H1 (cell line): ENCODE measurements around the gene MOV10L1. TPM values are rescaled to one million over a fixed set of nuclear protein-coding genes. Genes with fewer than 3 reads are reported as not detected.

ENCODE experiments used
- CTCF ChIA-PET: fragments of 300-600 bp; sonication (Branson Sonifier 250); formaldehyde crosslinking; loops from one replicate; lab custom pipeline; 2021; ENCODE audit not compliant: partially characterized antibody; lab: Charles Lee
- POLR2A ChIA-PET: fragments of 300-600 bp; sonication (Branson Sonifier 250); formaldehyde crosslinking; loops from one replicate; lab custom pipeline; 2021; ENCODE audit warnings: inconsistent platforms; ENCODE audit not compliant: partially characterized antibody; lab: Charles Lee
- DNase-seq, 2 experiments: peaks; one replicate each; pipeline versions ENCODE4 v3.0.0 to v3.0.0-alpha.2; 2010 to 2022; ENCODE audit warnings: low spot score in 2 of 2, low read depth in 1 of 2, mixed read lengths in 1 of 2
- FAIRE-seq: peaks from 2 replicates; lab custom pipeline; 2011; peaks lifted over from hg19 to GRCh38; lab: Jason Lieb, UNC
- H2AFZ ChIP-seq: 2 replicates; pipeline ENCODE4 v1.8.1; 2012; ENCODE audit warnings: low read length, inconsistent platforms
- H2AK5ac ChIP-seq: 2 replicates; pipeline ENCODE4 v1.6.1; 2013; ENCODE audit warnings: low read depth, low read length
- H2BK120ac ChIP-seq: replicated peaks from 2 replicates; pipeline ENCODE3; 2013; ENCODE audit warnings: low read depth, low read length, inconsistent platforms
- H2BK12ac ChIP-seq: 2 replicates; pipeline ENCODE4 v1.6.1; 2013; ENCODE audit warnings: low read depth, low read length
- H2BK15ac ChIP-seq: 2 replicates; pipeline ENCODE4 v1.6.1; 2013; ENCODE audit warnings: low read length
- H2BK20ac ChIP-seq: 2 replicates; pipeline ENCODE4 v1.6.1; 2013; ENCODE audit warnings: low read length
- H2BK5ac ChIP-seq: 2 replicates; pipeline ENCODE4 v1.6.1; 2013; ENCODE audit warnings: low read depth, low read length
- H3K14ac ChIP-seq: 2 replicates; pipeline ENCODE4 v1.6.1; 2013; ENCODE audit warnings: inconsistent platforms; ENCODE audit not compliant: insufficient read length
- H3K18ac ChIP-seq: 2 replicates; pipeline ENCODE4 v1.6.1; 2013; ENCODE audit warnings: low read length; ENCODE audit errors: extremely low read depth
- H3K23ac ChIP-seq: 2 replicates; pipeline ENCODE4 v1.6.1; 2013; ENCODE audit warnings: inconsistent platforms; ENCODE audit not compliant: insufficient read length
- H3K23me2 ChIP-seq: 2 replicates; pipeline ENCODE4 v1.6.1; 2013; ENCODE audit warnings: low read depth, low read length
- H3K27ac ChIP-seq: 2 replicates; pipeline ENCODE4 v1.6.1; 2011; ENCODE audit warnings: low read depth, low read length, inconsistent platforms
- H3K27me3 ChIP-seq, 4 experiments: replicated peaks in 1 of 4; 1 replicate in 1 of 4; 2 replicates in 3 of 4; pipeline versions ENCODE4 v1.6.1 to v1.8.1; 2011 to 2013; ENCODE audit warnings: low read length in 3 of 4, mild to moderate bottlenecking in 3 of 4, inconsistent platforms in 2 of 4, mixed read lengths in 2 of 4, moderate library complexity in 1 of 4; ENCODE audit not compliant: control insufficient read depth in 3 of 4, insufficient read depth in 3 of 4; ENCODE audit errors: extremely low read depth in 1 of 4
- H3K36me3 ChIP-seq, 4 experiments: 2 replicates each; pipeline versions ENCODE4 v1.6.1 to v1.8.1; 2011 to 2013; ENCODE audit warnings: mild to moderate bottlenecking in 4 of 4, low read length in 3 of 4, moderate library complexity in 2 of 4, control low read depth in 1 of 4, inconsistent platforms in 1 of 4; ENCODE audit not compliant: insufficient read depth in 4 of 4, control insufficient read depth in 2 of 4
- H3K4ac ChIP-seq: replicated peaks from 2 replicates; pipeline ENCODE3; 2013; ENCODE audit warnings: low read length, low read depth, mixed read lengths, inconsistent platforms; ENCODE audit not compliant: insufficient read length
- H3K4me1 ChIP-seq, 4 experiments: replicated peaks in 1 of 4; 1 replicate in 1 of 4; 2 replicates in 3 of 4; pipeline versions ENCODE4 v1.6.1 to v1.8.1; 2011 to 2013; ENCODE audit warnings: low read length in 3 of 4, inconsistent platforms in 2 of 4, mixed read lengths in 1 of 4; ENCODE audit not compliant: insufficient read depth in 4 of 4, control insufficient read depth in 3 of 4
- H3K4me2 ChIP-seq, 2 experiments: 2 replicates each; pipeline versions ENCODE4 v1.6.1 to v1.8.1; 2011 to 2013; ENCODE audit warnings: low read depth in 2 of 2, low read length in 2 of 2, control low read depth in 1 of 2, inconsistent platforms in 1 of 2, mild to moderate bottlenecking in 1 of 2; ENCODE audit not compliant: insufficient read depth in 1 of 2
- H3K4me3 ChIP-seq, 4 experiments: fragments of 200-600, 300-600 bp in 1 of 4; sonication (generic), shearing (Covaris generic), sonication (Bioruptor Twin) in 1 of 4; 2 replicates each; pipeline versions ENCODE4 v1.5.1 to v1.8.1; 2011 to 2016; ENCODE audit warnings: low read length in 4 of 4, low read depth in 3 of 4, control low read depth in 2 of 4, inconsistent platforms in 2 of 4, mild to moderate bottlenecking in 2 of 4, mixed read lengths in 1 of 4, moderate library complexity in 1 of 4; ENCODE audit not compliant: insufficient read depth in 2 of 4; ENCODE audit errors: extremely low read depth in 1 of 4
- H3K56ac ChIP-seq: replicated peaks from 2 replicates; pipeline ENCODE3; 2013; ENCODE audit warnings: low read depth, mild to moderate bottlenecking, mixed read lengths, low read length, inconsistent platforms; ENCODE audit not compliant: insufficient read length
- H3K79me1 ChIP-seq: 2 replicates; pipeline ENCODE4 v1.6.1; 2013; ENCODE audit warnings: low read depth, low read length, control low read depth
- H3K79me2 ChIP-seq, 2 experiments: 2 replicates each; pipeline versions ENCODE4 v1.6.1 to v1.8.1; 2012 to 2013; ENCODE audit warnings: low read length in 2 of 2, mild to moderate bottlenecking in 2 of 2, inconsistent platforms in 1 of 2; ENCODE audit not compliant: insufficient read depth in 2 of 2, control insufficient read depth in 1 of 2
- H3K9ac ChIP-seq, 4 experiments: replicated peaks in 1 of 4; 1 replicate in 1 of 4; 2 replicates in 3 of 4; pipeline versions ENCODE4 v1.6.1 to v1.8.1; 2011 to 2013; ENCODE audit warnings: low read depth in 3 of 4, low read length in 3 of 4, control low read depth in 2 of 4, mild to moderate bottlenecking in 2 of 4, moderate library complexity in 2 of 4, inconsistent platforms in 1 of 4; ENCODE audit errors: extremely low read depth in 1 of 4
- H3K9me3 ChIP-seq, 2 experiments: 2 replicates each; pipeline versions ENCODE4 v1.6.1 to v1.8.1; 2012 to 2013; ENCODE audit warnings: mild to moderate bottlenecking in 2 of 2, moderate library complexity in 2 of 2, control low read depth in 1 of 2, inconsistent platforms in 1 of 2, low read depth in 1 of 2, low read length in 1 of 2, mixed read lengths in 1 of 2; ENCODE audit not compliant: insufficient read depth in 2 of 2
- H4K20me1 ChIP-seq, 2 experiments: replicated peaks in 1 of 2; 2 replicates each; pipeline versions ENCODE3 to v1.8.1; 2011 to 2013; ENCODE audit warnings: inconsistent platforms in 2 of 2, low read length in 2 of 2, mild to moderate bottlenecking in 1 of 2; ENCODE audit not compliant: insufficient read depth in 2 of 2, control insufficient read depth in 1 of 2
- H4K5ac ChIP-seq: 2 replicates; pipeline ENCODE4 v1.6.1; 2013; ENCODE audit warnings: low read length, low read depth, mixed read lengths, inconsistent platforms; ENCODE audit not compliant: insufficient read length
- H4K8ac ChIP-seq: 2 replicates; pipeline ENCODE4 v1.8.0; 2013; ENCODE audit warnings: mild to moderate bottlenecking, moderate library complexity, low read length, inconsistent platforms; ENCODE audit not compliant: insufficient read depth; ENCODE audit errors: extremely low read depth
- H4K91ac ChIP-seq: replicated peaks from 2 replicates; pipeline ENCODE3; 2013; ENCODE audit warnings: low read length, mixed read lengths, inconsistent platforms; ENCODE audit not compliant: insufficient read length
- GABPA ChIP-seq: IDR thresholded peaks from 2 replicates; pipeline ENCODE4 v1.6.1; 2011; ENCODE audit warnings: mild to moderate bottlenecking, low read length, moderate library complexity, borderline replicate concordance; ENCODE audit not compliant: insufficient read depth
- HDAC6 ChIP-seq: IDR thresholded peaks from one replicate; pipeline ENCODE4 v1.7.1; 2012; ENCODE audit warnings: low read depth, mild to moderate bottlenecking, inconsistent platforms, low read length, moderate library complexity
- SUZ12 ChIP-seq: fragments of 200-600 bp; sonication (generic); IDR thresholded peaks from 2 replicates; pipeline ENCODE4 v1.6.1; 2012; ENCODE audit warnings: mild to moderate bottlenecking, inconsistent platforms, low read length, moderate library complexity, mixed read lengths
- TAF1 ChIP-seq: IDR thresholded peaks from 2 replicates; pipeline ENCODE4 v1.6.1; 2011; ENCODE audit warnings: mild to moderate bottlenecking, low read depth, low read length
- WGBS, 2 experiments: shearing (Covaris generic) in 1 of 2; methylation state at CpG; one replicate each; pipeline versions ENCODE4 v1.1.6 to v1.1.7; 2013 to 2015; ENCODE audit warnings: low lambda C conversion rate in 2 of 2, mixed read lengths in 2 of 2, inconsistent platforms in 1 of 2, low coverage in 1 of 2, missing lambda C conversion rate in 1 of 2; ENCODE audit not compliant: insufficient replicate concordance in 2 of 2, insufficient coverage in 1 of 2, insufficient read length in 1 of 2; ENCODE audit errors: extremely low coverage in 1 of 2, missing lambda C conversion rate in 1 of 2; 5-methylcytosine and 5-hydroxymethylcytosine counted together
- polyA plus RNA-seq, 7 experiments: library from polyadenylated mRNA; depleted of rRNA in 3 of 7; stranded (reverse) in 5 of 7; unstranded in 2 of 7; fragments of >200 nt in 5 of 7; fragments of 200-250 nt in 2 of 7; gene quantifications; 1 replicate in 5 of 7; 2 replicates in 1 of 7; 4 replicates in 1 of 7; pipeline versions ENCODE4 v1.2.1 to v1.2.3, GENCODE V29; 2011 to 2013; ENCODE audit warnings: missing spikeins in 2 of 7, mixed read lengths in 2 of 7
- total RNA-seq: library from RNA; stranded (reverse); fragmentation: NEBNext Ultra II Directional; extraction: Animal tissue kit (Norgen Biotek cat#: 25700); gene quantifications from 2 replicates; pipeline ENCODE4 v1.2.1, GENCODE V29; 2021

The MOV10L1 gene
- total and polyA plus RNA-seq, 2 of the 8 experiments (the other 6 are each of a cell fraction or from before 2014, with no cell fraction given), result 0.32 TPM; not detected in 1

DNA sequence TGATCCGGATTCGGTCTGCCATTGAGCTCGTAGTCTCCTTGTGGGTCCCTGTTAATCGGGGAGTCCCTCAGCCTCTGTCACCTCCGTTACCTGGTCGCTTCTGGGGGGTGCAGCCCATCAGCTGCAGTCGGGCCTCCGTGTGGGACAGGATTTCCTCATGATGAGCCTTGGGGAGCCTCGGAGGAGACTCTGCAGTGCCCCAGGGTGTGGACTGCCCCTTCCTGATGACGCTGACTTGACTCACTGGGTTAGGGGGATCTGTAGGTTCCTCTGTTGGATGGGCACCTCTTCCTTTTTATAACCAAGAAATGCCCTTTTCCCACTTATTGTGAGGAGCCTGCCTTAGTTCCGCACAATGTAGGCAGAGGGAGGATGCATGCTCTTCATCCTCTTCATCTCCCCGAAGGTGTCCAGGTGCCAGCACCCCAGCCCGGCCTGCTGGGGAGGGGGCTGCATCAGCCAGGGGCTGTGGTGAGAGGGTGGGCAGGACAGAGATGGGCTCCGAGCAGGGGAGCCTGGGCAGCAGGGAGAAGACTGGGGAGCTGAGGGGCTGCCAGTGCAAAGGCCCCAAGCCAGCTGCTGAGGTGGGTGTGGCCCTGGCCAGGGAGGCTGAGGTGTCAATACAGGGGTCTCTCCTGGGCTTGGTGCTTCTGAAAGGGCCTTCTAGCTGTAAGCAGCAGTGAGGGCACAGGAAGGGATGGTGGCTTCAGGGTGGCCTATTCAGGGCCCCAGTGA is 18.2 kb upstream of the MOV10L1 start:
- Histone ChIP-seq H2BK15ac (no peak overlapping the region), H3K79me2 (no peaks in the 10 kb centered on the region), H3K18ac (no peak overlapping the region), H3K4me2 (no peak overlapping the region), H3K4ac (no peak overlapping the region), H2BK120ac (no peak overlapping the region), H3K14ac (no peak overlapping the region), H3K4me1 (no peaks in the 10 kb centered on the region; a peak in 1 of 7 replicates), H3K36me3 (no peaks in the 10 kb centered on the region), H3K4me3 (no peak overlapping the region), H3K9me3 (no peaks in the 10 kb centered on the region), H2BK12ac (no peak overlapping the region), H2AFZ (no peak overlapping the region), H3K9ac (no peak overlapping the region), H2BK20ac (no peak overlapping the region), H3K23ac (no peak overlapping the region), H4K20me1 (no peaks in the 10 kb centered on the region), H2BK5ac (no peak overlapping the region), H4K91ac (no peak overlapping the region), H4K5ac (no peak overlapping the region), H4K8ac (no peak overlapping the region; the same call in 1 of the 2 replicates), H3K23me2 (no peaks in the 10 kb centered on the region), H3K79me1 (no peaks in the 10 kb centered on the region), H3K27ac (no peak overlapping the region), H3K56ac (no peak overlapping the region), H3K27me3 (no peaks in the 10 kb centered on the region), H2AK5ac (no peak overlapping the region)
- FAIRE-seq, result no peak
- DNase-seq, result no peak
- 92% methylated on average over 14 of the region's 14 CpGs; no CpG with 5 or more reads in 1 of the 2 experiments for WGBS, 2 experiments
- TF ChIP-seq HDAC6 (no peak), SUZ12 (no peak), GABPA (no peak), TAF1 (no peak)
- CTCF ChIA-PET, result interaction anchor here (1.1 to 1.5 kb wide), 4 partner anchors 9 to 71 kb away, joined by 3 to 7 read pairs (median 5); no protein-coding TSS in a partner anchor
- POLR2A ChIA-PET, result interaction anchor here (1.5 kb wide), 1 partner anchor 7 kb away, joined by 4 read pairs; no protein-coding TSS in a partner anchor
